Testis (tissue), 3 donors: ENCODE data around the gene TP53AIP1. TPM values are rescaled to one million over a fixed set of nuclear protein-coding genes. Genes with fewer than 3 reads are reported as not detected.

Source experiments
- DNase-seq: peaks from one replicate; pipeline ENCODE4 v3.0.0-alpha.2; 2019
- H3K27ac ChIP-seq, 2 donors: fragments of 200-600 bp; sonication (generic); one replicate each; pipeline ENCODE4 v1.5.1; 2019
- H3K27me3 ChIP-seq: fragments of 200-600 bp; sonication (generic); one replicate; pipeline ENCODE4 v1.5.1; 2019
- H3K36me3 ChIP-seq: fragments of 200-600 bp; sonication (generic); one replicate; pipeline ENCODE4 v1.5.1; 2017; ENCODE audit warnings: low read depth; ENCODE audit errors: missing control alignments
- H3K4me1 ChIP-seq: fragments of 200-600 bp; sonication (generic); one replicate; pipeline ENCODE4 v1.5.1; 2019
- H3K4me3 ChIP-seq, 2 donors: fragments of 200-600 bp; sonication (generic); one replicate each; pipeline ENCODE4 v1.5.1; 2017 to 2019
- H3K9me3 ChIP-seq: fragments of 200-600 bp; sonication (generic); one replicate; pipeline ENCODE4 v1.5.1; 2017
- POLR2A ChIP-seq: fragments of 450-650 bp; IDR thresholded peaks from one replicate; pipeline ENCODE4 v1.6.1; 2017; ENCODE audit warnings: antibody characterized with exemption, mild to moderate bottlenecking, moderate library complexity
- WGBS, 2 donors: methylation state at CpG; one replicate each; pipeline ENCODE4 v1.1.5; 2018; 5-methylcytosine and 5-hydroxymethylcytosine counted together
- intact Hi-C: fragments of 100-400 bp; cut with DNase I; formaldehyde crosslinking; loops from one replicate; pipeline ENCODE4 v1.15.1; 2023; ENCODE audit warnings: low total_unique reads
- polyA plus RNA-seq: library from polyadenylated mRNA; stranded (reverse); fragments of 350-450 nt; fragmentation: Illumina TruSeq; extraction: RNeasy Lipid Tissue Mini Kit (QIAGEN cat#74804); gene quantifications from one replicate; pipeline ENCODE4 v1.2.3, GENCODE V29; 2014; ENCODE audit warnings: low read depth, low replicate concordance; ENCODE audit not compliant: insufficient read depth
- total RNA-seq, 2 donors: library from RNA; depleted of rRNA; stranded (reverse); fragments of >200 nt; gene quantifications; one replicate each; pipeline ENCODE4 v1.2.3, GENCODE V29; 2016
- TF ChIP-seq, protein P1 (sequence below), 3 experiments: fragments of 450-650 bp in 2 of 3; fragments of 200-600 bp in 1 of 3; sonication (generic) in 1 of 3; IDR thresholded peaks; one replicate each; pipeline ENCODE4 v1.5.1; 2016 to 2019; ENCODE audit warnings: antibody characterized with exemption in 3 of 3, mild to moderate bottlenecking in 2 of 3, moderate library complexity in 1 of 3

TP53AIP1 gene
- total and polyA plus RNA-seq, 3 donors from 2014 or later, result 0.94 to 1.8 (median 1.1) TPM

- TF ChIP-seq POLR2A, result no peak
- TF ChIP-seq, protein P1, sequence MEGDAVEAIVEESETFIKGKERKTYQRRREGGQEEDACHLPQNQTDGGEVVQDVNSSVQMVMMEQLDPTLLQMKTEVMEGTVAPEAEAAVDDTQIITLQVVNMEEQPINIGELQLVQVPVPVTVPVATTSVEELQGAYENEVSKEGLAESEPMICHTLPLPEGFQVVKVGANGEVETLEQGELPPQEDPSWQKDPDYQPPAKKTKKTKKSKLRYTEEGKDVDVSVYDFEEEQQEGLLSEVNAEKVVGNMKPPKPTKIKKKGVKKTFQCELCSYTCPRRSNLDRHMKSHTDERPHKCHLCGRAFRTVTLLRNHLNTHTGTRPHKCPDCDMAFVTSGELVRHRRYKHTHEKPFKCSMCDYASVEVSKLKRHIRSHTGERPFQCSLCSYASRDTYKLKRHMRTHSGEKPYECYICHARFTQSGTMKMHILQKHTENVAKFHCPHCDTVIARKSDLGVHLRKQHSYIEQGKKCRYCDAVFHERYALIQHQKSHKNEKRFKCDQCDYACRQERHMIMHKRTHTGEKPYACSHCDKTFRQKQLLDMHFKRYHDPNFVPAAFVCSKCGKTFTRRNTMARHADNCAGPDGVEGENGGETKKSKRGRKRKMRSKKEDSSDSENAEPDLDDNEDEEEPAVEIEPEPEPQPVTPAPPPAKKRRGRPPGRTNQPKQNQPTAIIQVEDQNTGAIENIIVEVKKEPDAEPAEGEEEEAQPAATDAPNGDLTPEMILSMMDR (IDR thresholded peaks at IDR 0.05), result no peak
- Histone ChIP-seq H3K36me3 (no peaks in the 10 kb centered on the region), H3K4me1 (peaks cover 7% of the 10 kb centered on the region), H3K9me3 (no peaks in the 10 kb centered on the region), H3K27me3 (no peaks in the 10 kb centered on the region), H3K4me3 (no peak overlapping the region), H3K27ac (no peak overlapping the region)
- DNase-seq, result no peak
- 55 to 72% methylated on average over 11 to 14 of the region's 14 CpGs for WGBS, 2 donors
- intact Hi-C loops, result no loop called here
Measured at GRCh38 chr11:128904303-128904655, 38.4 kb downstream of the TP53AIP1 start.

DNA sequence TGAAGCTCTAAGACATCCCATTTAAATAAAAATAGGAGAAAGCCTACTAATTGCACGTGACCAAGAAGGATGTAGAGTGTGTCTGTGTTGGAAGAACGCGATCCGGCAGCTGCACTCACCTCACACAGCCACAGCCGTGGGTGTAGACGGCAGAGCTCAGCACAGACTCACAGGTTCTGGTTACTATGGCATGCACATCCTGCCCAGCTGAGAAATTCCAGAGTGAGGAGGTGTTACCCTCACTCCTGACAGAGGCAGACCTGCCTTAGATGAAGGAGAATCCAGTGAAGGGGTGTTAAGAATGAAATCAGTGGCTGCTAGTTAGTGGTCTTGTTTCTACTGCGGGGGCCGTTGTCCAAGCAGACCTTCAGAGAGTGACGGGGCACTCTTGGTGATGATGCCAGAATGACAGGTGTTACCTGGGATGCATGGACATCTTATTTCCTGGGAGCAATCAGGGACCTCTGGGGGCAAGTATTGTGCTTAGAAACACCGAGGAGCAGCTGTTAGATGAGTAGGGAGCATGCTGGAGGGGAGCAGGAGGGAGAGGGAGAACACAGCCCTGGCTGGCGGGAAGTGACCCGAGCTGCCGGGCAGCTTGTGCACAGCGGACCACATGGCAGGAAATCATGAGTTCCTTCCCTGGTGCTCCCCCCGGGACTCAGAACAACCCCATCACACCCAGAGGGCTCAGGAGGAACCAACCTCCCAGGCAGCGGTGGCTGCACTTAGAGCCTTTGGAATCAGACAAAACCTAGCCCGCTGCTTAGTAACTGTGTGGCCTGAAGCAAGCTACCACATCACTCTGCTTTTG is 39.2 kb downstream of the TP53AIP1 start:
- no peak overlapping the region for H3K4me3 ChIP-seq
- no peaks in the 10 kb centered on the region for H3K36me3 ChIP-seq
- no peak for TF ChIP-seq POLR2A
- TF ChIP-seq, protein P1 (IDR thresholded peaks at IDR 0.05), result no peak
- H3K27me3 ChIP-seq, result no peaks in the 10 kb centered on the region
- no peak overlapping the region for H3K27ac ChIP-seq
- no peak for DNase-seq
- 69 to 83% methylated on average over 16 to 17 of the region's 17 CpGs for WGBS, 2 donors
- no peaks in the 10 kb centered on the region for H3K9me3 ChIP-seq
- intact Hi-C loops, result no loop called here
- H3K4me1 ChIP-seq, result peaks cover 7% of the 10 kb centered on the region

- DNase-seq, result no peak
- Histone ChIP-seq H3K36me3 (no peaks in the 10 kb centered on the region), H3K9me3 (no peaks in the 10 kb centered on the region), H3K4me1 (peaks cover 7% of the 10 kb centered on the region), H3K27me3 (no peaks in the 10 kb centered on the region), H3K4me3 (no peak overlapping the region), H3K27ac (no peak overlapping the region)
- 91 to 95% methylated on average over 6 to 10 of the region's 10 CpGs for WGBS, 2 donors
- TF ChIP-seq, protein P1 (IDR thresholded peaks at IDR 0.05), result no peak
- no peak for TF ChIP-seq POLR2A
- intact Hi-C loops, result no loop called here
Measured at GRCh38 chr11:128902515-128903066, 40.1 kb downstream of the TP53AIP1 start.

- H3K9me3 ChIP-seq, result no peaks in the 10 kb centered on the region
- TF ChIP-seq, protein P1 (IDR thresholded peaks at IDR 0.05), result no peak
- TF ChIP-seq POLR2A, result no peak
- H3K4me3 ChIP-seq, result no peak overlapping the region
- intact Hi-C loops, result no loop called here
- 68 to 79% methylated on average over 23 to 29 of the region's 29 CpGs for WGBS, 2 donors
- no peaks in the 10 kb centered on the region for H3K36me3 ChIP-seq
- no peaks in the 10 kb centered on the region for H3K27me3 ChIP-seq
- DNase-seq, result no peak
- H3K4me1 ChIP-seq, result peaks cover 7% of the 10 kb centered on the region
- H3K27ac ChIP-seq, result no peak overlapping the region
Measured at GRCh38 chr11:128901653-128902514, 40.8 kb downstream of the TP53AIP1 start.
